HUES48 (cell line): ENCODE data around the gene TMEM14A.
"Not testable (repeated sequence)": the region's sequence is repeated elsewhere in the genome, so short reads cannot be mapped to it uniquely, and the experiment has no call there.

Experiments
- H3K27ac ChIP-seq: one replicate; pipeline ENCODE4 v1.7.0; 2013; ENCODE audit warnings: low read depth, low read length, inconsistent platforms
- H3K27me3 ChIP-seq: 2 replicates; pipeline ENCODE4 v1.6.1; 2013; ENCODE audit warnings: mild to moderate bottlenecking, low read length; ENCODE audit not compliant: control insufficient read depth, insufficient read depth
- H3K36me3 ChIP-seq: 2 replicates; pipeline ENCODE4 v1.6.1; 2013; ENCODE audit warnings: low read length; ENCODE audit not compliant: control insufficient read depth, insufficient read depth
- H3K4me1 ChIP-seq: 2 replicates; pipeline ENCODE4 v1.6.1; 2013; ENCODE audit warnings: mild to moderate bottlenecking, low read length; ENCODE audit not compliant: control insufficient read depth, insufficient read depth
- H3K4me3 ChIP-seq: 2 replicates; pipeline ENCODE4 v1.5.1; 2013; ENCODE audit warnings: mild to moderate bottlenecking, low read depth, low read length
- H3K9ac ChIP-seq: 2 replicates; pipeline ENCODE4 v1.6.1; 2013; ENCODE audit warnings: mild to moderate bottlenecking, low read depth, low read length, moderate library complexity
- H3K9me3 ChIP-seq: 2 replicates; pipeline ENCODE4 v1.6.1; 2013; ENCODE audit warnings: low read length; ENCODE audit not compliant: control insufficient read depth, insufficient read depth

The TMEM14A gene

DNA sequence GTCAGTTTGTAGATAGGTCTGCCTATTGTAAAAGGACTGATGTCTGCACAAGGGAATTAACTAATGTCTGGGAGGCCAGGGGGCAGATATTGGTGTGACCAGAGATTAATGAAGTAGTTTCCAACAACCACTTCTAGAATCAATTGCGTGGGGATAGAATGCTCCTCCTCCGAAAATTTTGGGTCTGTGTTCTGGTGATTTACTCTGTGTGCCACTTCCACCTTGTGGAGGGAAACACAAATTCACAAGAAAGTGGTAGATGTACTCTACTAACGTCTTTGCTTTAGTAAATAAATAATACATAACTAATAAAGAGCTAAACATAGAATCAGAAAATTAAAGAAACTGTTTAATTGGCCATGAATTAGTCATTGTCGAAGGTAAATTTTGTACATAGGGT is 25.5 kb downstream of the TMEM14A start:
- Histone ChIP-seq H3K9ac (no peak overlapping the region), H3K36me3 (no peaks in the 10 kb centered on the region), H3K27ac (no peak overlapping the region), H3K4me3 (no peak overlapping the region), H3K27me3 (no peaks in the 10 kb centered on the region), H3K4me1 (peaks cover 5% of the 10 kb centered on the region; the same call in 1 of the 2 replicates), H3K9me3 (no peaks in the 10 kb centered on the region)

DNA sequence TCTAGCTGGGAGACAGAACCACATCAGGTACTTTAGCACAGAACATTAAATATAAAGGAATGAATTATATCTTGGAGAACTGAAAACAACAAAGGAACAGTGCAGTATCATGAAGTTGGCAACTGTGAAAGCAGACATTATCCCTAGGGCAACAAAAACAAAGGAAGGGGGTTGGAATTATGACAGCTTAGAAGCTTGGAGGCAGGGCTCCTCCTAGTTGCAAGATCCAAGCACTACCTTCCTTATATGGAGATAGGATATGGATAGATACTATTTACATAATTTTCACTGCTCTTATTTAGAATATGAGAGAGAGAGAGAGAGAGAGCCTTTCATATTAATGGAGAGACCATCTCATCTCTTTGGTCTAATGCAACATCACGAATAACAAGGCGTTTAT is 27.0 kb downstream of the TMEM14A start:
- Histone ChIP-seq H3K36me3 (no peaks in the 10 kb centered on the region), H3K27ac (no peak overlapping the region), H3K4me3 (no peak overlapping the region)

DNA sequence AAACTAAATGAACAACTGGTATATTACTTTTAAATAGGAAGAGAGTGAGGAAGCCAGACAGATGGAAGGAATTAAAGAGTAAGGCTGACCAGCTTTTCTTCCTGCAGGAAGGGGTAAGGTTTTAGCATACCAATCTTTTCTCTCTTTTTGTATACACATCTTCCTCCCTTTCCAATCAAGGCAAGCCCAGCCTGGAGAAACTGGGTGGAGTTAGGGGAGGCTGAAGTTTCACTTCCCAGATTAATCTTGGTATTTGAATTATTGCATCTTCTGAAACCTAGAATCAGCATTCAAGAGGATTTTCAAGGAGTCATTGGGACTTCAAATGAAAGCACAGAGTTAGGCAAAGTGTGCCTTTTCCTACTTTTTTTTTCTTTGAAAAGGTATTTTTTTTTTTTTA is 33.1 kb downstream of the TMEM14A start:
- Histone ChIP-seq H3K4me3 (no peak overlapping the region), H3K9ac (no peak overlapping the region), H3K27ac (no peak overlapping the region), H3K36me3 (no peaks in the 10 kb centered on the region), H3K27me3 (no peaks in the 10 kb centered on the region), H3K4me1 (no peaks in the 10 kb centered on the region), H3K9me3 (peaks cover 9% of the 10 kb centered on the region; the same call in 1 of the 2 replicates)

More for the DNA sequence above, 27.0 kb downstream of the TMEM14A start:
- no peaks in the 10 kb centered on the region for H3K4me1 ChIP-seq
- no peaks in the 10 kb centered on the region for H3K27me3 ChIP-seq
- no peak overlapping the region for H3K9ac ChIP-seq
- no peaks in the 10 kb centered on the region for H3K9me3 ChIP-seq

DNA sequence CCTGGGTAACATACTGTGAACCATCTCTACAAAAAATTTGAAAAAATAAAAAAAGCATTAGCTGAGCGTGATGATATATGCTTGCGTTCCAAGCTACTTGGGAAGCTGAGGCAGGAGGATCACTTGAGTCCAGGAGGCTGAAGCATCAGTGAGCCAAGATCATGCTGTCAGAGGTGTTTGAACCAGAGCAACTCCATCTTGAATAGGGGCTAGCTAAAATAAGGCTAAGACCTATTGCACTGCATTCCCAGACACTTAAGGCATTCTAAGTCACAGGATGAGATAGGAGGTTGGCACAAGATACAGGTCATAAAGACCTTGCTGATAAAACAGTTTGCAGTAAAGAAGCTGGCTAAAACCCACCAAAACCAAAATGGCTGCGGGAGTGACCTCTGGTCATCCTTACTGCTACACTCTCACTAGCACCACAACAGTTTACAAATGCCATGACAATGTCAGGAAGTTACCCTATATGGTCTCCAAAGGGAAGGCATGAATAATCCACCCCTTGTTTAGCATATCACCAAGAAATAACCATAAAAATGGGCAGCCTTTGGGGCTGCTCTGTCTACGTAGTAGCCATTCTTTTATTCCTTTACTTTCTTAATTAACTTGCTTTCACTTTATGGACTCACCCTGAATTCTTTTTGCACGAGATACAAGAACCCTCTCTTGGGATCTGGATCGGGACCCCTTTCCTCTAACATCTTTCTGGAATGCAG is 34.0 kb downstream of the TMEM14A start:
- not testable (repeated sequence) for H3K9me3 ChIP-seq, H3K9ac ChIP-seq, H3K4me1 ChIP-seq, H3K36me3 ChIP-seq, H3K27me3 ChIP-seq, H3K27ac ChIP-seq, H3K4me3 ChIP-seq

DNA sequence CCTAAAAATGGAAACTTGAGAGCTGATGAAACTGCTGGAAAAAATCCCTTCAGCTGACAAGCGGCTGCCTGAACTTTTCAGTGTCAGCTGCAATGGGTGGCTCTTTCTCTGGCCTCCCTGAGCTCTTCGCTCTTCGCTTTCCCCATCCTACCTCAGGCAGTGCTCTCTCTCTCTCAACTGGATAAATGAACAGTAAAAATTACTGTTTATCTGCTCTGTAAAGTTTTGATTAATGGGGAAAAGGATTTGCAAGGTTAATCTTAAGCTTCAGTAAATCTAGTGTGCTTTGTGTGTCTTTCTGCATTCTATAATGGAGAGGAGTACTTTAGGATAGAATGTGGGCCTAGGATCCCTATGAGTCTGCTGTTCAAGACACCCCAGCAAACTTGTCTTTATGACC is 35.1 kb downstream of the TMEM14A start:
- Histone ChIP-seq H3K4me1 (no peaks in the 10 kb centered on the region), H3K36me3 (no peaks in the 10 kb centered on the region), H3K9ac (no peak overlapping the region), H3K27ac (no peak overlapping the region), H3K4me3 (no peak overlapping the region), H3K9me3 (peaks cover 9% of the 10 kb centered on the region; the same call in 1 of the 2 replicates), H3K27me3 (no peaks in the 10 kb centered on the region)

DNA sequence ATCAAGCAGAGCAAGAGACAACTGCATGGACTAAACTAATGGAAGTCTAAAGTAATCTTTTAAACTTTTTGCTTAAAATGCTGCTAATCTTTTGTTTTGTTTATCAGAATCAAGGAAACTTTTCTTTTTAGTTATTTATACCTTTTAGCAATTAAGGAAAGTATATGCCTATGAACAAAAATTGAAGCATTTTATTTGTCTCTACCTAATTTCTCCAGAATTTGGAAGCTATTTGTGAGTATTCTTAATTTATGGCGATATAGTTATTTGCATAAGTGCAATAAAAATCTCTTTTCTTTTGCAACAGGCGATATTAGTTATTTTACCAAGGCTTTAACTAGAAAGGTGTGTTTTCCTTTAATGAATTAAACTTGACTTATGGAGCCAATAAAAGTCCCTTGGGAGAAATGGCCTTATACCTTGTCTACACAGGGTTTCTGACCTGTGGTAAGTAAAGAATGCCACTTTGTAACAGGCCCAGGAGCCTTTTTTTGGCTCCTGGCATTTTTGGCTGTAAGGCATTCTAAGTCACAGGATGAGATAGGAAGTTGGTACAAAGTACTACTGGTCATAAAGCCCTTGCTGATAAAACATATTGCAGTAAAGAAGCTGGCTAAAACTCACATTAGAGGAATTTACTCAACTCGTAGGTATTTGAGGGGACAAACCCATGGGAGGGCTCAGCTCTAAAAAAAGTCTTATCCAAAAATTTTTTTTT is 37.2 kb downstream of the TMEM14A start:
- H3K9ac ChIP-seq, result no peak overlapping the region
- no peaks in the 10 kb centered on the region for H3K27me3 ChIP-seq
- H3K36me3 ChIP-seq, result no peaks in the 10 kb centered on the region
- peaks cover 9% of the 10 kb centered on the region; the same call in 1 of the 2 replicates for H3K9me3 ChIP-seq
- H3K4me1 ChIP-seq, result no peaks in the 10 kb centered on the region
- no peak overlapping the region for H3K4me3 ChIP-seq
- H3K27ac ChIP-seq, result no peak overlapping the region

DNA sequence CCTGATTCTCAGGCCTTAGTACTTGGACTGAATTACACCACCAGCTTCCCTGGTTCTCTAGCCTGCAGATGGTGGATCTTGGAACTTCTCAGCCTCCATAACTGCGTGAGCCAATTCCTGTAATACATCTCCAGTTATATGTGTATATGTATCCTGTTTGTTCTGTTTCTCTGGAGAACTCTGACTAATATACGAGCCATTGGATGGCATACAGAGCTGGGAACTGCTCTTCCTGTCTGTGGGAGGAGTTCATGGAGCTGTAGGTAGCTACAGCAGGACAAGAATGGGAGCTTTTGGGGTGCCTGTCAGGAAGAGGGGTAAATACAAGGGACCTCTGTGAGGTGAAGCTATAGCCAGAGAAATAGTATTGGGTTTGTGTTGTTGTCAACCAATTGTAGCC is 41.2 kb downstream of the TMEM14A start:
- no peaks in the 10 kb centered on the region for H3K36me3 ChIP-seq
- no peak overlapping the region for H3K4me3 ChIP-seq
- no peak overlapping the region for H3K27ac ChIP-seq
- no peak overlapping the region for H3K9ac ChIP-seq
- no peaks in the 10 kb centered on the region for H3K4me1 ChIP-seq
- no peaks in the 10 kb centered on the region for H3K27me3 ChIP-seq
- peaks cover 9% of the 10 kb centered on the region; the same call in 1 of the 2 replicates for H3K9me3 ChIP-seq

DNA sequence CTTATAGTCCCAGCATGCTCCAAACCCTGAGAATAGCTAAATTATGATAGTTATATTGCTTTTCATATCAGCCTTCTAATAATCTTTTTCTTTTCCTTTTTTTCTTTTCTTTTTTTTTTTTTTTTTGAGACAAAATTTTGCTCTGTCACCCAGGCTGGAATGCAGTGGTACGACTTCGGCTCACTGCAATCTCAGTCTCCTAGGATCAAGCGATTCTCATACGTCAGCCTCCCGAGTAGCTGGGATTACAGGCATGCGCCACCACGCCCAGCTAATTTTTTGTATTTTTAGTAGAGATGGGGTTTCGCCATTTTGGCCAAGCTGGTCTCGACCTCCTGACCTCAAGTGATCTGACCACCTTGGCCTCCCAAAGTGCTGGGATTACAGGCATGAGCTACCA is 43.8 kb downstream of the TMEM14A start:
- not testable (repeated sequence) for H3K4me1 ChIP-seq, H3K9me3 ChIP-seq, H3K36me3 ChIP-seq, H3K9ac ChIP-seq, H3K27me3 ChIP-seq, H3K27ac ChIP-seq, H3K4me3 ChIP-seq

DNA sequence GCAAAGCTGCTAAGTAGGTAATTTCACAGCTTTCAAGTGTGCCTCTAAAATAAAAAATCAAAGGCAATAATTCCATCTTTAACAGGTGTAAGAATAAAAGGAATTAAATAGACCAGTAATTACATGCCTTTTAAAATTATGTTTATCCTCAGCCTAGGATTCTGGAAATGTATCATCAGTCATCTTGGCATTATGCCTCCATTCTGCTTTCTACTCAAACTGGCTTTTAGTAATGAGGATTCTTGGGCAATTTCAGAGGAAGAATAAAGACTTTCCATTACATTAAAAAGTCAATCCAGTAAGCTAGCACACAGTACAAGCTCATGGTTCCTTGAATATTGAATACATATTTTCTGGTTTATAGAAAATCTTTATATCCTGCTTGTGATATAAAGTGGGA is 47.6 kb downstream of the TMEM14A start:
- no peaks in the 10 kb centered on the region for H3K9me3 ChIP-seq
- no peaks in the 10 kb centered on the region for H3K27me3 ChIP-seq
- H3K4me3 ChIP-seq, result no peak overlapping the region
- H3K36me3 ChIP-seq, result no peaks in the 10 kb centered on the region
- H3K9ac ChIP-seq, result no peak overlapping the region
- H3K4me1 ChIP-seq, result no peaks in the 10 kb centered on the region
- H3K27ac ChIP-seq, result no peak overlapping the region

DNA sequence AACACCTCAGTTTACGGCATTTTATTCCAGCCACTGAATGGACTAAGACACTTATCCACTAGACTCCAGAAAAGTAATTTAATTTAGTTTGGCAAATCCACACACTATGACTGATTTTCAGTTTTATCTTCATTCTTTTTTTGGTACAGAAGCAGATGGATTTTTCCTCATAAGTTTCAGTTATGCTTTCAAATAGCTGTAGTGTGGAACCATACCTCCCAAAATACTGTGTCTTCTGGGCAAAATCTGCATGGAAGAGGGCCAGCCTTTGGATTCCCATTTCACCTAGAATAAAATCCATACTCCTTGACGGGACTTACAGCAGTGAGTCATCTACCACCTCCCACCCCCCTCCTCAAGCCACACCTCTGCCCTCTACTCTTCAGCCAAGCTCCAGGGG is 49.4 kb downstream of the TMEM14A start:
- Histone ChIP-seq H3K4me3 (no peak overlapping the region), H3K9me3 (no peaks in the 10 kb centered on the region), H3K4me1 (no peaks in the 10 kb centered on the region; the same call in 1 of the 2 replicates), H3K36me3 (no peaks in the 10 kb centered on the region), H3K27me3 (no peaks in the 10 kb centered on the region), H3K9ac (no peak overlapping the region), H3K27ac (no peak overlapping the region)

DNA sequence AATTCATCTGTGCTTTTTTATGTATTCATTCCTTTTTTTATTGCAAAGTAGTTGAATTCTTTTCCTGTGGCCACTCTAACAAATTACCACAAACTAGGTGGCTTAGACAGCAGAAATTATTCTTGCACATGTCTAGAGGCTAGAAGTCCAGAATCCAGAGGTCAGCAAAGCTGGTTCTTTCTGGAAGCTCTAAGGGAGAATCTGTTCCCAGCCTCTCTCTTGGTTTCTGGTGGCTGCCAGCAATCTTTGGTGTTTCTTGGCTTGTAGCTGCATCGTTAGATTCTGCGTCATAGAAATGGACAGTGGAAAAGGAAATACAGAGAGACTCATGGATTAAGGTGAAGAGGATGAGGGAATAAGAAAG is 53.1 kb downstream of the TMEM14A start:
- no peak overlapping the region for H3K4me3 ChIP-seq
- no peaks in the 10 kb centered on the region for H3K27me3 ChIP-seq
- H3K9me3 ChIP-seq, result no peaks in the 10 kb centered on the region
- no peak overlapping the region for H3K27ac ChIP-seq
- H3K4me1 ChIP-seq, result peaks cover 10% of the 10 kb centered on the region
- H3K36me3 ChIP-seq, result no peaks in the 10 kb centered on the region
- H3K9ac ChIP-seq, result no peak overlapping the region
